Globus pallidus (tissue), 1 donor: Measurements from ENCODE around the gene NDUFA8.

Experiments used
- DNase-seq: peaks from one replicate; pipeline ENCODE4 v3.0.0-alpha.2; 2015; ENCODE audit warnings: low spot score

The NDUFA8 gene

DNA sequence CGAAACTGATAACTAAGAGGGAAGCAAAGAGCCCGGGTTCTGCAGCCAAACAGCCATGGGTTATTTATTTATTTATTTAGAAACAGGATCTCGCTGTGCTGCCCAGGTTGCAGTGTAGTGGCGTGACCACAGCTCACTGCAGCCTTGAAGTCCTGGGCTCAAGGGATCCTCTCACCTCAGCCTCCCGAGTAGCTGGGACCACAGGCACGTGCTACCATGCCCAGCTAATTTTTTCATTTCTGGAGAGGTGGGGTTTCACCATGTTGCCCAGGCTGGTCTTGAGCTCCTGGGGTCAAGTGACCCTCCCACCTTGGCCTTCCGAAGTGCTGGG lies 24.1 kb downstream of the NDUFA8 start:
- no peak for DNase-seq

DNA sequence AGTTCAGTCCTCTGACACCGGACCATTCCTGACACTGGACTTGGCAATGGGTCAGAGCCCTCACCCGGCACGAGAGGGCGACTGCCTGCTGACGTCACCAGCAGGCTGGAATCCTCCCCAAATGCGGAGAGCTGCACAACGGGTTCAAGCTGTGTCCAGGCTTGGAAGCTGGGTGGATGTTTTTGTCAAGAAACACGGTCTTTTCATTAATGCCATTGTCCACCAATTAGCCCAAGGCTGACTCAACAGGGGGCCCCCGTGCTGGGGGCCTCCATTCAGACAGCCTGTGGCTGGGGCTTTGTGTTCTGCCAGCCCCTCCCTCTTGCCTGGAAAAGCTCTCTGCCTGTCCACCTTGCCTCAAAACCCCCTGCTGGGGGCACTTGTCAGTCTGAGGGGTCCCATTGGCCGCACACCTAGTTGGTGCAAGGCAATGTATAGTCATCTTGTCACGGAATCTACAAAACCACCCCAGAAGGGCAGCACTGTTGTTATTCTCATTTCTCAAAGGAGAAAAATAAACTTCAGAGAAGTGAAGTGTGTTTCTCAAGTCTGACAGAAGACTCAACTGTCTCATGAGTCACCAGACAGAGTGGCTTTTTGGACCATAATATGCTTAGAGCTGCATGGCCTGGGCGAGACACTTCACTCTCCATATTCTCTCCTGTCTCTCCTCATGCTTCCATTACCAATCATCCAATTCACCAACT lies 24.6 kb downstream of the NDUFA8 start:
- no peak for DNase-seq

DNA sequence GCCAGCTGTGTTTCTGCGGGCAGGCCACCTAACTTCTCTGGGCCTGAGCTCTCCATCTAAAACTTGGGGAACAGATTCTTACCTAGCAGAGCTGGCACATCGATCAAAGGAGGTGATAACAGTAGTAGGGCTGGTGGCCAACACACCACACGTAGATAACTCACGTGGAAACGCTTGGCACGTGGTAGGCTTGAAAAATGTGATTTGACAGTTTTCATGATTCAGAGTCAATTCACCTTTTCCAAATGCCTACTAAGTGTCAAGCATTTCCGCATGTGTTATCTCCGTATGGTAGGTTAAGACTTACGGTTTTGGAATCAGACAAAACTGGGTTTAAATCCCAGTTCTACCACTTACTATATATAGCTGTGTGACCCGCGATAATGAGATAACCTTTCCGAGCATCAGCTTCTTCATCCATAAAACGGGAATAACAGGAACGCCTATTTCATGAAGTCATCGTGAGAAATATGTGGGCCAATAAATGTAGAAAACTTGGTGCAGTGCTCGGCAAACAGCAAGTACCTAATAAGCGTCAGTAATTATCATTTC lies 25.5 kb downstream of the NDUFA8 start:
- no peak for DNase-seq

DNA sequence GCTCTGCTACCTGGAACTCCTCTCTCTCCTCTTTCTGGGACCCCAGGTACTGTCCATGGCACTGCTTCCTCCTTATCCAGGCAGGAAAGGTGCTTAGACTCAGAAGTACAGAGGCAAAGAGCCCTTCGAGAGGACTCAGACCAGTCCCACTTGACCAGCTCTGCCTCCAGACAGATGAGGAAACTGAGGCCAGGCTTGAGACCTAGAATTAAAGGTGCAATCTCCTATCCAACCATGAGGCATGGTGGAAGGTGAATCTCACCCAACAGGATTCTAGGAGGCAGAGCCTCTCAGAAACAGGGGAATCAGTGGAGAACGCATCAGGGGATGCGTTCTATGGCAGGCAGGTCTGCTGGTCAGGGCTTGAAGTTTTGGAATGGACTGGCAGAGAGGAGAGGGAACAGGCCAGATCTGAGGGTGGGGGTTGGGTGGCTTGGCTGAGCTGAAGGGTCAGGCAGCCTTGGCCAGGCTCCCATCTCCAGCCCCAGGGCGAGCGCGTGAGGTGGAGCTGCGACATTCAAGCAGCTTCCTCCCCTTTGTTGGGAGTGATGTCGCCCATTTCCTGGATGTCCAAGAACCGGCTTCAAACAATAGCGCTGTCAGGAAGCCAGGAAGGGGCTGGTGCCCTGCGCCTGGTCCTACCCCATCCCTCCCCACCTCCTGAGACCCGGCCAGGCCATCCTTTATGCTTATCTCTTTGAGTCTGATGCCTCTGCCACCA lies 26.2 kb downstream of the NDUFA8 start:
- no peak for DNase-seq

DNA sequence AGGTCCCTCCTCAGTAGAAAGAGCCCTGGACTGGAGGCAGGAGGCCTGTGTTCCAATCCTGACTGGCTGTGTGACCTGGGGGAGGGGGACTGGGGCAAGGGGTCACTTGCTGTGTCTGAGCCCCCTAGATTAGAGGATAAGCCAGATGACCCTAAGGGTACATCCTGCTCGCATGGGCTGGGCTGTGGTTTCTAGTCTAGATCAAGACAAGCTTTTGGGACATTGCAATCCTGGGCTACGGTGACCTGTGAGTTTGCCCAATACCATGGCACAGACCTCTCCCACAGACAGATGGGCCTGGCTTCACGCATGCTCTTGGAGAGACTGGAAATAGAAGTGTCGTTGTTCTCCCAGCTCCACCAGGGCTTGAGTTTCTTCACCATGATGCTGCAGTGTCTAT lies 27.0 kb downstream of the NDUFA8 start:
- no peak for DNase-seq

DNA sequence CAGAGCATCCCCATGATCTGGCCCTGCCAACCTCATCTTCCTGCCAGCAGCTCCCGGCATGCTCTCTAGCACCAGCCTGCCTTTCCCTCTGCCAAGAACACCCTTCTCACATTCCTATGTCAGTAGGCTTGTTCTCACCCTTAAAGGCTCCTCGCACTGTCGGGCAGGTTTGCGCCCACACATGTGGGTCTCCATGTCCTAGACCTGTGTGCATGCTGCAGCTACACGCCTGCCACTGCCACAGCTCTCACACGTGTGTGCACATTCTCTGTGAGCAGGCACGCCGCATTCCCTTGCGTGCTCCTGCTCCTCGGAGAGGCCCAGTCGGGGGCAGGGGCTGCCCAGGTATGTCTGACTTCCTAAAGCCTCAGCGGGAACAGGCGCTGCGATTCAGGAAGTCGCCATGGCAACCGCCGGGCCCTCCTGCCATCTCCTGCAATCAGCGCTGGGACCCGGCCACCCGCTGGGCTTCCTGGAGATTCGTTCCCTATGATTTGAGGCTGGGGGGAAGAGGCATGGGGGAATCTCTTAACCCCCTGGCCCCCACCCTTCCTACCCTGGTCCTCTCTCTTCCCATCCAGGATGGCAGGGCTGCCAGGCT lies 28.1 kb downstream of the NDUFA8 start:
- DNase-seq = no peak

DNA sequence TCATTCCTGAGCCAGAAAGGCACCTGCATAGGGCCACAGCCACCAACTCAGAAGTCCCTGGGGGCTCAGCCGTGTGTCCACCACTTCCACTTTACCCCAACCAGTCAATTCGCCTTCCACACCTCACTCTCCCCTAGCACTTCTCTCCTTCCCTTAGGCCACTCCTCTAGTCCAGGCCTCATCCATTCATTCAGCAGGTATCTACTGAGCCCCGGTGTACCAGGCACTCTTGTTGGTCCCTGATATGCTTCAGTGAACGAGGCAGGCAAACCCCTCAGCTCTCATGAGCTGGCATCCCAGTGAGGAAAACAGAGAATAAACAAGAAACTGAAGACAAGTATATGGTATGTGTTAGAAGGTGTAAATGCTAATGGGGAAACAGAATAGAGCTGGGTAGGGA lies 28.7 kb downstream of the NDUFA8 start:
- DNase-seq = no peak

DNA sequence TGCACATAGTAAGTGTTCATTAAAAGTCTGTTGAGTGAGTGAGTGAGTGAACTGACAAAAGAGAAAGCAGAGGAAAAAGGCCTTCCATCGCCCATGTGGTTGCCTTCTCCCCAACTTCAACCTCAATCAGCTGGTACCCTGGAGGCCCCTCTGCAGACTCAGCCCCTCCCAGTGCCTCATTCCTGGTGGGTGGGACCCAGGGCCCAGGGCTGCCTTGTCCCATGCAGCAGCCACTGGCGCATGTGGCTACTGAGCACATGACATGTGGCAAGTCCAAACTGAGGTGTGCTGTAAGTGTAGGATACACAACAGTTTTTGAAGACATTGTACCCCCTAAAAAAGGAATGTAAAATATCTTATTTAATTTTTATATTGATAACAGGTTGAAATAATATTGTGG lies 29.6 kb downstream of the NDUFA8 start:
- DNase-seq = no peak

DNA sequence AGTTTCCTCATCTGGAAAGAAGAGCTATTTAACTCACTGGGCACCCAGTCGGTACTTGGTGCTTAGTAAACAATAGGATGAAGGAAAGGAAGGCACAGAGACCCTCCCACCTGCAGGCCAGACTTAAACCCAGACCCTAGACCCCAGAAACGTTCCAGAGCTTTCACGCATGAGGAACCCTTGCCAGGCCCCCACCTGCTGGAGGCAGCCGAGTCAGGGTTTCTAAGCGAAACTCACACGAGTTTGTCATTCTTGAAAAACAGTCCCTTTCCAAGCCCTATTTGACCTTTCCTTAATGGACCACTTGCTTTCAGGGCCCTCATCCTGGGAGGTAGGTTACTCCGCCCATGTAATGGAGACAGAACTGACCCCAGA lies 30.6 kb downstream of the NDUFA8 start:
- no peak for DNase-seq

DNA sequence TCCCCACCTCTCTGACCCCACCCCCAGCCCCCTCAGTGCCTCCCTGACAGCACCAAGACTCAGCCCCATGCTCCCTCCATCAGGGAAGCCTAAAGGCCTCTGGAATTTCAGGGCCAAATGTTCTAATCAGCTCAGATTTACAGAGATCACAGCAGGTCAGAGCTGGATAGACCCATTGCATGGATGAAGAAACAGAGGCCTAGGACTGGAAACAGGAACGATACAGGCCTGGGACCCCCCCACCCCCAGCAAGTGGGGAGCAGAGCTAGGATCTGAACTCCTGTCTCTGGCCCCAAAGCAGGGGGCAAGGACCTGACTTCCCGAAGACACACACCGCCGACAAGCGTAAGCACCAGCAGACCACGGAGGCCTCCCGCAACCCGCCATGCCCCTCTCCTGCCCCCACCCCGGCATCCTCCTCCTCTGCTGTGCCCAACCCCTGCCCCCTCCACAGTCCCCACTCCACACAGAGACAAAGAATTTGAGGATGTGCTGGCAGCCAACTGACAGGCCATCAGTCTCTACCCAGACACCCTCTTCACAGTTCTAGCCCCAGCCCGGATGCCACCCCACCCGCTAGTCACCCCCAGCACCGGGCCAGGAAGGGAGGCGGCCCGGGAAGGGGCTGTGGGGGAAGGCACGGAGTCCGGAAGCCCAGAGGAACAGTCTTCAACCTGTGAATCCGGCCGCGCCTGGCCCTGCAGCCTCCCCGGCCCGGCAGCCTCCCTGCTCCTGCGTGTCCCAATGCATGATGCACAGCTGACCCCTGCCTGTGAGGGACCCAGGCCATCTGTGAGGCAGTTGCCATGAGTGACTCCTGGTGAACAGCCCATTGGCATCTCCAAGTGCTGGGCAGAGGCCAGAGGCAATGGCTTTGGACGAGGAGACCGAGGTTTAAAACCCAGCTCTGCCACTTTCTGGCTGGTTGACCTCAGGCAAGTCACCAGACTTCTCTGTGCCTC lies 31.3 kb downstream of the NDUFA8 start:
- no peak for DNase-seq

DNA sequence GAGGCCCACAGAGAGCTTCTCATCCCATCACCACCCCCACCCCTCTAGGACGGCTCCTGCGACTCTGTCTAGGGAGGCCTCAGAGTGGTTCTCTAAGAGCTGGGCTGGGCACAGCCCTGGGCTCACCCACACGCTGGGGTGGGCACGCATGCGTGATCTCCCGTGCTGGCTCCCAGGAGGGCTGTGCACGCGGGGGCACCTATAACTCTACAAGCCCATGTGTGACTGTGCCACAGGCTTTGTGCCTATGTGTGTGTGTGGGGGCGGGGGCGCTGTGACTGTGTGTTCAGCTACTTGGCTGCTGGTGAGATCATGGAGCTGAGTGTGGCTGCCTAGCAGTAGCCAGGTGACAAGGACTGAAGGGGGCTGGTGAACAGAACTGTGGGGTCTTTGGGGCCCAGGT lies 32.2 kb downstream of the NDUFA8 start:
- DNase-seq = no peak

DNA sequence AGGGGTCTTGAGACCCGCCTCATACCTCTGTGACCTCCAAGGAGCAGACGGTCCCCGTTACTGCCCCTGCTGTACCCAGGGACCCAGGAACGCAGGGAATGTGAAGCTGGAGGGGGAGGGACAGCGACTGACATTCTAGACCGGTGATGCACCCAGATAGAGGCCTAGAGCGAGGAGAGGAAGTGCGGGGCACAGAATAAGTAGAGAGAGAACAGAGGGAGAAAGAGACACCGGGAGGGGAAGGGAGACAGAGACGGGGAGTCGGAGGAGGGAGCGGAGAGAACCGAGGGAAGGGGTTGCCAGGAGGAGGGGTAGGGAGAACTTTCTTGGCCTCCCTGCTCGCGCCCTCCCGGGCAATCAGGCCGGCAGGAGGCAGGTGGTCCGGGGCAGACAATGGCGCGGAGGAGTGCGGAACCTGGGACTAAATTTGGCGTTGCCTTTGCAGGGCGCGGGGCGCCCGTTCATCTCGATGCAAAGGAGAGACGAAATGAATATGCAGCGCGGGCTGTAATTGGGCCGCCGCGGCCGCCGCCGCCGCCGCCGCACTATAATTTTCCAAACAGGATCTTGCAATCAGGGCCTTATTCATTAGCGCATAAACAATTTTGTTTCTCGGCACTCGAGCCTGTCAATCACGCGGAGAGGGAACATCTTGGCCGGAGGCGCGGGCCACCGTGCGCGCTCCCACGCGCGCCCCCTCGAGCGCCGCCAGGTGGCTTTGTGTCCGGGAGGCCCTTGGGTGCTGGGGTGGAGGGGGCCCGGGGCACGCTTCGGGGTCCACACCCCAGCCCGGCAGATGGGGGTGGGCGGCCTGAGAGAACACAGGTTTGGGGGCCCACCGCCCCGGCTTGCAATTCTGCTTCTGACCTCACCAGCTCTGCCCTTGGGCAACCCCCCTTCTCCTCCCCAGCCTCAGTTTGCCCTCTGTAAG lies 33.0 kb downstream of the NDUFA8 start:
- no peak for DNase-seq

DNA sequence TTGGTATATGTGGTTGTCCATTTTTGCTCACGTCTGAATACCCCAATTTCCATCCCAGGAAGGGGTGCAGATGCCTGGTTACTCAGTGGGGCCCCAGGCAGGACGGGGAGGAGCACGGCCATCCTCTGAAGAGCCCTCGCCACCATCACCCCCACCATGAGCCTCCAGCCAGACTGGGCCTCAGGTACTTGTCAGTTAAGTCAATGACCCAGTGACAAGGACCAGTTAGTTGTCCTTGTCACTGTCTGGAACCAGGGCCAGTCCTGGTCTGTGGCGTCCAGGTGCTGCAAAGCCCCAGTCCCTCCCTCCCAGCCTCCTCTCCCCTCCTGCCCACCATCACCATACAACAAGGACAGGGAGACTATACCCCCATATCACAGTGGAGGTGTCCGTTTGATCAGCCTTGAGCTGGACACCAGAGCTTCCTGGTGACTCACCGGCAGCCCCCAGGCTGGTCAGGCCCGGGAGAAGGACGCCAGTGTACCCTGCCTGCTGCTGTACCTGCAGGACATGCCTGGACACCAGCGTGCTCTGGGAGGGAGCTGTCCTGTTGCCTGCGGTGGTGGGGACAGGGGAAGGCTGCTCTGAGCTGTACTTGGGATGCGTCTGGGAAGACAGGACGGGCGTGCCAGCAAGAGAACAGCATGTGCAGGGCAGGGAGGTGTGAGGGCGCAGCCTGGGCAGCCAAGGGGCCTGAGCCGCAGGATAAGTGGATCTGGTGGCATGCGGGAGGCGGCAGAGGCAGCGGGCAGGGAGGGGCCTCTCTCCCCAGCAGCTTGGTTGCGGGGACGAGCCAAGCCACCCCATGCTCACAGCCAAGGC lies 33.9 kb downstream of the NDUFA8 start:
- no peak for DNase-seq

DNA sequence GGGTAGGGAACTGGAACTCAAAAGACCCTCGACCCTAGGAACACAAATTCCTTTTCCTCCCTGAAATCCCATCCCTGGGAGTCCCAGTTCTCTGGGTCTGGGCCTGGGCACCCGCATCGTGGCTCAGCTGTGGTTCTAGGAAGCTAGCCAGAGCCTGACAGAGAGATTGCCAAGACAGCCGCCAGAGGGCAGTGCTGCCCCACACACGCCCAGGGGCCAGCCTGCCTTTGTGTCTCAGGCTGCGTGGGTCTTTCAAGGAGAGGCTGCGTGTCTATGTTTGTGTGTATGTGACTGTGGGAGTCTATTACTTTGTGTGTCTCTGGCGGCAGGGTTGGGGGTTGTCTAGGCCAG lies 34.4 kb downstream of the NDUFA8 start:
- peak; percentile 82 for DNase-seq

DNA sequence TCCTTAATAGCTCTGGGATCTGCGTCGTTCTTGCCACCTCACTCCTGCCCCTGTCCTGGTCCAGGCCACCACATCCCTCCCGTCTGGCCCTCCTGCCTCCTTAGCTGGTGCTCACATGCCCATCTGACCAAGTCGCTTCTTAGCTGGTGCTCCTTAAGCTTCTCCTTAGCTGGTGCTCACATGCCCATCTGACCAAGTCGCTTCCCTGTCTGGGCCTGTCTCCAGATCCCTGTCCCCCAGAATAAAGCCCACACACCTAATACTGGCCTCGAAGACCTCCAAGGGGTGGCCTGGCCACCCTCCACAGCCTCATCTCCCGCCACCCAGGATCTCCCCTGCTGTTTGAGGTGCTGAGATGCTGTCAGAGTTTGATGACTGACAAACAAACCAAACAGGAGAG lies 35.1 kb downstream of the NDUFA8 start:
- no peak for DNase-seq

DNA sequence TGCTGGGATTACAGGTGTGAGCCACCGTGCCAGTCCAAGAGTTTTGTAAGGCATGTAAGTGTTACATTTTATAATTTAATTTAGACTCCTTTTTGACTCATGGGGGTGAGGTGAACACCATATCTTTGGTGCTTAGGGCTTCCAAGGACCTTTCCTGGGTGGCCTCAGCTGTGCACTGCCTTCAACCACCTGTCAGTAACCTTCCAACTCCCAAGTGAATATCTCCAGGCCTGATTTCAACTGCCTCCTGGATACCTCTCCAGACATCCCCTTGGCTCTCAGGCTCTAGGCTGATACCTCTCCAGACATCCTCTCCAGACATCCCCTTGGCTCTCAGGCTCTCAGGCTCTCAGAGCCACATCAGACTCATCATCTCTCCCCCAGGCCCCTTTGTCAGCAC lies 35.5 kb downstream of the NDUFA8 start:
- DNase-seq = no peak

DNA sequence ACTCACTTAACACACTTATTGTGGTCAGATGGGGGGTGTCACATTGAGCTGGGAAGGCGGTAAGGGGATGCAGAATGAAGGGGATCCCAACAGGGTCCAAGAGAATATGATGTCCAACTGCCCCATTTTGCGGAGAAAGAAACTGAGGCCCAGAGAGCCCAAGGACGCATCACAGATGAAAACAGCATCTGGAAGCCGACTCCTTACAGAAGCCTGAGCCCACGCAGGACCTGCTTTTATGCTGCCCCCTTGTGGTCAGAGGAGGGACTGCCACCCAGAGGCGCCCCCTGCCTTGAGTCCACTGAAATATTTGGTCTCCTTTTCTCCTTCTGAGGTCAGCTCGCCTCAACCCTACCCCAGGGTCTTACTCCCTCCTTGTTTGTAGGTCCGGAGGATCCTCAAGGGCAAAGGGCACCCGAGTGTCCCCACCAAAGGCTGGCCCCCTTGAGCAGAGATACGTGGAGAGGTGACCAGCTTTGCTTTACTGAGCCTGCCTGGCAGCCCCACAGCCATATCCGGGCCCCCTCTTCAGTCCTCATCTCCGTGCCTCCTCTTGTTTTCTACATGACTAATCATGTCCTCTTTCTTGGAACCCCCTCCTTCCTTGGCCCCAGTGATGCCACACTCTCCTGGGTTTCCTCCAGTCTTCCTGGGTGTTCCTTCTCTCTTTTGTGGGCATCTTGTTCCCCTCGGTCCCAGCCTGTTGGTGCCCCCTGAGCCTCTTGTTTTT lies 36.5 kb downstream of the NDUFA8 start:
- peak; percentile 76 for DNase-seq

DNA sequence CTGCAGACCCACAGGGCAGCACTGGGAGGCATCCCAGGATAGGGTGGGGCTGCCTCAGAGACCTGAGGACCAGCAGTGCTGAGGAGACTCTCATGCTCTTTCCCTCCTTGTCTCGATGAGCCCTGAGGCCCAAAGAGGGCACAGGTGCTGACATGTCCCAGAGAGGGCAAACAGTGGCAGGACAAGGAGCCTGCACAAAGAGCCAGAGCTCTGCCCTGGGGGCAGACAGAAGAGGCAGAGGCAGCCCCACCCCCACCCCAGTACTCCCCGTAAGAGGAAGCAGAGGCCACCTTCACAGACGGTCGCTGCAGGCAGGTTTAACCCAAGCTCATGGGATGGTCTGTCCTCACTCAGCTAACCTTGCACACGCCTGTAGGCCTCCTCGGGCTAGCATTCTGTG lies 37.1 kb downstream of the NDUFA8 start:
- DNase-seq = no peak

DNA sequence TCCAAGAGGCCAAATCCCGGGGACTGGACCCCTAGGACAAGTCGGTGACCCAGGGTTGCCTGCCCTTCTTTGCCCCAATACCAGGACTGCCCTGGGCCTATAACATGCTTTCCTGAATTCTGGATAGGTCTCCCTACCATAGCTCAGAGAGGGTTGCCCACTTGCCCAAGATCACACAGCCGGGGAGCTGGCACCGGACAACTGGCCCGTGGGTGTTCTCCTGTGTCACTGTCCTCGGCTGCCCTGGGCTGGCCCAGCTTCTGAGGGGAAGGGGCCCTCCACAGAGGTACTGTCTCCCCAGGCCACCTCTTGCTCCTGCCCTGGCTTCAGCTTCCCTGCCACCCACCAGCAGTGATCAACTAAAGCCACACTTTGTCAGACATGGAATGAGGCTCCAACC lies 37.6 kb downstream of the NDUFA8 start:
- DNase-seq = no peak

DNA sequence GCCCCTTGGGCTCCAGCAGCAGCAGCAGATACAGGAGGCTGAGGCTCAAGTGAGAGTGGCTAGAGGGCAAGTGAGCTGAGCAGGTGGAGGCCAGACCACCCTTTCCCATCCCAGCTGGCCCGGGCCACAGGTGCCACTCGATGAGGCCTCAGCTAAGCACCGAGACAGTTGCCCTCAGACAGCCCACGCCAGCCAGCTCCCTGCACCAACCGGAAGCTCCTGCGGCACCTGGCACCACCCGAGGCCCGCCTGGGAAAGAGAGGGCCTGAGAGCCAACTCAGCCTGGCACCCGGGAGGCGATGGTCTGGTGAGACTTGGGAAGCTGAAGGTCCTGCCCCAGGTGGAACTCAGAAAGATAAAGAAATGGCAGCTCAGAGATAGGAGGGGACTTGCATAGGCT lies 38.2 kb downstream of the NDUFA8 start:
- DNase-seq = no peak
